GM10266 (cell line): ENCODE results near the gene ANKRD36C.
"Not testable (repeated sequence)": the region's sequence is repeated elsewhere in the genome, so short reads cannot be mapped to it uniquely, and the experiment has no call there.

ENCODE experiments used
- DNase-seq: peaks from one replicate; pipeline ENCODE4 v3.0.0; 2012; ENCODE audit errors: extremely low spot score
- TF ChIP-seq, protein P1 (sequence below): IDR thresholded peaks from 2 replicates; pipeline ENCODE4 v1.5.1; 2012; ENCODE audit warnings: mild to moderate bottlenecking, low read depth; ENCODE audit not compliant: control insufficient read depth, insufficient read depth; ENCODE audit errors: missing control alignments

ANKRD36C gene

DNA sequence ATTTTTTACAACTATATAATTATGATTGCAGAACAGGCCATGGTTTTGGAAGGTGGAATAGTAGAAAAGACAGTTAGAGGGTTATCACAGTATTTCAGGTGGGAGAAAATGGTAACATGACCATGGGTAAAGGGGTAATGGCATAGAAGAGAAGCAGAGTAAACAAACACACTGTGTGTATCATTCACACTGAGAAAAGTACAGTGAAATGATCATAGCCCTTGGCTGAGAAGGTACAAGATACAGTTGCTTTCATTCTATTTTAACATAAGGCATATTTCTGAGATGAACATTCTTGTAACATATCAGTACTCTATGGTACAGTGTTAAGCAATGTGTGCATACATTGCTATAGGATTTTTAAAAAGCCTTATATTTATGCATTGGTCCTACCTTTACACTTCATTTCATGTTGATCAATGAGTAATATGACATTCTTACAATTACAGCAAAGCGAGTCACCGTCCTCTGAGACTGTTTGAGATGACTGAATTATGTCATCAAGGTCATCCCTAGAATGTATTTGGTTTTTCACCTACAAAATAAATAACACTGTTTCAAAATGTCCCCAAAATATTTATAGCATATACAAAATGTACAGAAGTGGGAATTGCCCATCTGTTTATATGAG is 124.5 kb downstream of the ANKRD36C start:
- DNase-seq = not testable (repeated sequence)

- not testable (repeated sequence) for DNase-seq
Measured at GRCh38 chr2:95862121-95862520, 129.5 kb downstream of the ANKRD36C start.

DNA sequence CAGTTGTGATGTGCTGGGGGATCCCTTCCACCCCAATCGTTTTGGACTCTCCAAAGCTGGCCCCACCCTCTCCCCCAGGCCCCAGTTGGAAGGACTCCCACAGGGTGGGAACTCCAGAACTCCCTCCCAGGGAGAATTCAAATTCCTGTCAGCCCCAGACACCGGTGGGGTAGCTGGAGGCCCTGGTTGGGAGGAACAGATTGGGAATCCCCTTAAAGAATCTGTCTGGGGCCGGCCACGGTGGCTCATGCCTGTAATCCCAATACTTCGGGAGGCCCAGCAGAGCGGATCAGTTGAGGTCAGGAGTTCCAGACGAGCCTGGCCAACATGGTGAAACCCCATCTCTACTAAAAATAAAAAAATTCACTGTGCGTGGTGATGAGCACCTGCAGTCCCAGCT is 155.5 kb downstream of the ANKRD36C start:
- no peak for DNase-seq
- TF ChIP-seq, protein P1, sequence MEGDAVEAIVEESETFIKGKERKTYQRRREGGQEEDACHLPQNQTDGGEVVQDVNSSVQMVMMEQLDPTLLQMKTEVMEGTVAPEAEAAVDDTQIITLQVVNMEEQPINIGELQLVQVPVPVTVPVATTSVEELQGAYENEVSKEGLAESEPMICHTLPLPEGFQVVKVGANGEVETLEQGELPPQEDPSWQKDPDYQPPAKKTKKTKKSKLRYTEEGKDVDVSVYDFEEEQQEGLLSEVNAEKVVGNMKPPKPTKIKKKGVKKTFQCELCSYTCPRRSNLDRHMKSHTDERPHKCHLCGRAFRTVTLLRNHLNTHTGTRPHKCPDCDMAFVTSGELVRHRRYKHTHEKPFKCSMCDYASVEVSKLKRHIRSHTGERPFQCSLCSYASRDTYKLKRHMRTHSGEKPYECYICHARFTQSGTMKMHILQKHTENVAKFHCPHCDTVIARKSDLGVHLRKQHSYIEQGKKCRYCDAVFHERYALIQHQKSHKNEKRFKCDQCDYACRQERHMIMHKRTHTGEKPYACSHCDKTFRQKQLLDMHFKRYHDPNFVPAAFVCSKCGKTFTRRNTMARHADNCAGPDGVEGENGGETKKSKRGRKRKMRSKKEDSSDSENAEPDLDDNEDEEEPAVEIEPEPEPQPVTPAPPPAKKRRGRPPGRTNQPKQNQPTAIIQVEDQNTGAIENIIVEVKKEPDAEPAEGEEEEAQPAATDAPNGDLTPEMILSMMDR = no peak

- not testable (repeated sequence) for DNase-seq
Measured at GRCh38 chr2:95834077-95835013, 157.3 kb downstream of the ANKRD36C start.

GRCh38 chr2:95824218-95824617 is 167.4 kb downstream of the ANKRD36C start:
- DNase-seq = not testable (repeated sequence)

DNA sequence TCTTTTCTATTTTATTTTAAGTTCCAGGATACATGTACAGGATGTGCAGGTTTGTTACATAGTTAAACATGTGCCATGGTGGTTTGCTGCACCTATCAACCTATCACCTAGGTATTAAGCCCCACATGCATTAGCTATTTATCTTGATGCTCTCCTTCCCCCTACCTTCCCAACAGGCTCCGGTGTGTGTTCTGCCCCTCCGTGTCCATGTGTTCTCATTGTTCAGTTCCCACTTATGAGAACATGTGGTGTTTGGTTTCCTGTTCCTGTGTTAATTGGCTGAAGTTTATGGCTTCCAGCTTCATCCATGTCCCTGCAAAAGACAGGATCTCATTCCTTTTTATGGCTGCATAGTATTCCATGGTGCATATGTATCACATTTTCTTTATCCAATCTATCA is 174.1 kb downstream of the ANKRD36C start:
- DNase-seq = not testable (repeated sequence)

- not testable (repeated sequence) for DNase-seq
Measured at GRCh38 chr2:95813311-95813710, 178.3 kb downstream of the ANKRD36C start.

- TF ChIP-seq, protein P1 = no peak
- no peak for DNase-seq
Measured at GRCh38 chr2:95799892-95800291, 191.7 kb downstream of the ANKRD36C start.

- DNase-seq = not testable (repeated sequence)
Measured at GRCh38 chr2:95799147-95799889, 192.3 kb downstream of the ANKRD36C start.

- DNase-seq = not testable (repeated sequence)
Measured at GRCh38 chr2:95796249-95797099, 195.2 kb downstream of the ANKRD36C start.

DNA sequence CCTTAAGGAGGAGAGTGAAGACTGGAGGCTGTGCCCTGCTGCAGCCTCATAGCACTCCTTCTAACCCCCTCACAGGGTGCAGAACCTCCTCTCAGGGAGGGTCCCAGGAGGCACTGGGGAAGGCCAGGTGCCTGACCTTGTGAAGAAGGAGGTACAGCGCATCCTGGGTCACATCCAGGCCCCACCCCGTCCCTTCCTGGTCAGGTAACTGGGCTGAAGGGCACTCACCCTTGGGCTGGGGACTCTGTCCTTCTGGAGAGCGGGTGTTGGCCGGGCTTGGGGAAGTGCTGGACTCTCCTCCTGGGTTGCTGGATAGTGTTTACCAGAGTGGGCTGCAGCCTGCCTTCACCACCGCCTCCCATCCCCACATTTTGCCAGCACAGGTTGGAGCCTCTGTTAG is 197.7 kb downstream of the ANKRD36C start:
- not testable (repeated sequence) for DNase-seq

DNA sequence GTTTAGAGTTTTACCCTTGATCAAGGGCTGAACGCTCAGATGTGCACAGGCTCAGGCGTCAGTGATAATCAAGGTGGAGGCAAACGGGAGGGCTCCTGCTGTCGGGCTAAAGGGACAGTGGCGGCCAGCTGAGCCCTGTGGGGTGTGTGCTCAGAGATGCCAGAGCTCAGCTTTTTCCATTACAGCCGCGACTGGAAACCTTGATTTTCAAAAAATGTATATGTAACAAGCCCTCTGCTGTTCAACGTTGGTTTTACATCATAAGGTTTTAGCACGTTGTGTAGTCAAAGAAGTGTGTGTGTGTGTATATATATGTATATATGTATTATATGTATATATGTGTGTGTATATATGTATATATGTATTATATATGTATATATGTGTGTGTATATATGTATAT is 201.4 kb downstream of the ANKRD36C start:
- DNase-seq = not testable (repeated sequence)

DNA sequence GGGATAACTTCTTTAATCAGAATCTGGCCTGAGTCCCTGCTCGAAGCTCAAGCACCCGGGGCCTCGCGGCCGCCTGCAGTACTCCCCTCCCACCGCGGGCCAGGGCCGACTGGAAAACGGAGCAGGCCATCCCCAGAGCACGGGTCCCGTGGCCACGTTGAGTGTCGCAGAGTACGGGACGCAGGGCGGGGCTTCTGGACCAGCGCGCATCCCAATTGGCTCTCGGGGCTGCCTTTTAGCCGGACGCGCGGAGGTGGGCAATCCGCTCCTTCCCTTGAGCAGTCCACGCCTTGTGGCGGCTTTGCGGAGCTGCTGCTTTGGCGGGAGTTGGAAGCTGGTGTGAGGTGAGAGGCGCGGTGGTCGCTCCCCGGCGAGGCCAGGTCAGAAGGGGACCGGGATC is 202.2 kb downstream of the ANKRD36C start:
- not testable (repeated sequence) for DNase-seq

GRCh38 chr2:95788642-95789041 is 203.0 kb downstream of the ANKRD36C start:
- not testable (repeated sequence) for DNase-seq
